ENCODE measurements around the gene GNG13.

GRCh38 chr16:847681-848445, 47.3 kb upstream of the GNG13 start:
- TF ChIP-seq CTCF (conservative IDR thresholded peaks at IDR 0.05) (no peak), ZFX (IDR thresholded peaks at IDR 0.05) (no peak)

All from C4-2B (cell line).